NCI-H2107 (cell line): ENCODE data around the gene COL4A3.
"Not testable (repeated sequence)": the region's sequence is repeated elsewhere in the genome, so short reads cannot be mapped to it uniquely, and the experiment has no call there.

Experiments
- DNase-seq: peaks from one replicate; lab custom pipeline; 2025; lab: John Stamatoyannopoulos, UW

The COL4A3 gene

DNA sequence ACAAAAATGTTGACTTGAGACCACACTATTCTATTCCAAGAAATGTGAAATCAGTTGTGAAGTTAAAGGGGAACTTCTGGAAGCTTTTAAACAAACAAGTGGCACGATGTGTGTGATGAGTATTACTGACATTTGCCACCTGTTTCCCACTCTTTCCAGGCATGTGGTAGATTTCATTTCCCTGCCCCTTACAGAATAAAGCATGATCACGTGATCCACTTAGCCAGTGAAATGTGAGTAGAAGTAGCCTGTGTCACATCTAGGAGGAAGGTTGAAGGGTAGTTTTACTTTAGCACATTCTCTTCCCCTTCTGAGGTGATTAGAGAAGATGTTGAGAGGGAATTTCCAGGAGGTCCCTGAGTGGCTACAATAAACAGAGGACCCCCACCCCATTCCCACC lies 4.3 kb upstream of the COL4A3 start:
- DNase-seq = no peak

DNA sequence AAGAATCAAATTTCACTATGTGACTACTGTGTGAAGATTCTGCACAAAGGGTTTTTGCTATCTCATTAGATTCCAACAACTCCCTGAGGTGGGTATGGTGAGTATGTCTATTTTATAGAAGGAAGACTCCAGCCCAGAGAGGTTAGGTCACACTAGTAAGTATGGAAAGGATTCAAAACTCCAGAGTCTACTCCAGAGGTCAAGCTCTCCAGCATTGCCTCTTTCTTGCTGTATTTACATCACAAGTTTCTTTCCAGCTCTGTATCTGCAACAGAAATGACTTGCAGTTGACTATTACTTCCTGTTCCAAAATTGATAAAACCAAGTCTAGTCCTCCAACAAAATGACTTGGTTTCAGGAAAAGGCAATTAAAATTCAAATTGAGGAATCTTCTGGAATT lies 2.5 kb upstream of the COL4A3 start:
- DNase-seq = no peak

DNA sequence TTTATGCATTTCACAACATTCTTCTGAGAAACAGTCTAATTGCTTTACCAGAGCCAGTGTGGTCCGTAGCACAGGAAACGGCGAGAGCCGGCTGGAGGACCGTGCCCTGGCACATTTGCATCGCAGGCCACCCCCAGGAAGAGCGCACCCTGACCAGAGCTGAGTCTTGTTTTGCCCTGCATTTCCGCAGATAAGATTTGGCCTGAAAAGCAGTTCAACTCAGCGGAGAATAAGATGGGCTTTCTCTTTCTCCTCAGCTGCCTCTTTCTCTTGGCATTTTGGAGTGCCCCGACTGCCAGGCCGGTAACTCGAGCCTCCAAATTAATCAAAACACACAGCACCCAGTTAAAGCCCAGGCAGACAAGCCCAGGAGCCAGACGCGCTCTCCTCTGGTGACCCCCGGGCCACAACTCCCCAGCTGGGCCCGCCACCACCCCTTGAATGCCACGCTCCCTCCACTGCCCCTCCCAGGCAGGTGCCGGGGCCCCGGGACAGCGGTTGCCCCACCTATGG lies 883 bp upstream of the COL4A3 start:
- no peak for DNase-seq

DNA sequence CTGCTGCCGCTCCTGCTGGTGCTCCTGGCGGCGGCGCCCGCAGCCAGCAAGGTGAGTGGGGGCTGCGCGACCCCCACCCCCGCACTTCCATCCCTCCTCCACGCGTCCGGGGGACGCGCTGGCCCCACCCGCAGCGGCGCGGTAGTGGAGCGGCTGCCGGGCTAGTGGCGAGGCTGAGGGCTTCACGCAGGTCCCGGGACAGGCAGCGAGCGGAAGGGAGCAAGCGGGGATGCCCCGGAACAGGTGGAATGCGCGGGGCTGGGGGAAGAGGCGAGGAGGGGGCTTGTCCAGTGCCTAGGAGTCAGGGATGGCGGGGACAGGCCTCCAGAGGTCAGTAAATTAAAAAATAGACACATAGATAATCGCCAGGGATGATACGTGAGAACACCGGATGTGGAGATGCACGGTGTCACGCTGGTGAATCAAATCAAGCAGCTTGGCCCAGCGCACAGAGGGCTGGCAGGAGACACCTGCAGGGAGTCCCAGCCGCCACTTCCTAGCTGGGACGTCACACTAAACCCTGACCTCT lies 403 bp downstream of the COL4A3 start:
- no peak for DNase-seq

DNA sequence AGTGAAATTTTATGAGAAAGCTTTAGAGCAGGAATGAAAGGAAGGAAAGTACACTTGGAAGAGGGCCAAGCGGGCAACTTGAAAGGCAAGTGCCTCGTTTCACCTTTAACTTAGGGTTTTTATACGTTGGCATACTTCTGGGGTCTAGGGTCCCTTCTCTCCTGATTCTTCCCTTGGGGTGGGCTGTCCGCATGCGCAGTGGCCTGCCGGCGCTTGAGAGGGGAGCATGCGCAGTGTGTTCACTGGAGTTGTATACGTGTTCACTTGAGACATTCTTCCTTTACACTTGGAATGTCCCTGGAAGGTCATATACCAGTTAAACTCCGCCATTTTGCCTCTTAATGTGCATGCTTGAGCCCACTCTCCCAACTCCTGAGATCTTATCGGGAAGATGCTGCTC lies 7.4 kb downstream of the COL4A3 start:
- DNase-seq = not testable (repeated sequence)

DNA sequence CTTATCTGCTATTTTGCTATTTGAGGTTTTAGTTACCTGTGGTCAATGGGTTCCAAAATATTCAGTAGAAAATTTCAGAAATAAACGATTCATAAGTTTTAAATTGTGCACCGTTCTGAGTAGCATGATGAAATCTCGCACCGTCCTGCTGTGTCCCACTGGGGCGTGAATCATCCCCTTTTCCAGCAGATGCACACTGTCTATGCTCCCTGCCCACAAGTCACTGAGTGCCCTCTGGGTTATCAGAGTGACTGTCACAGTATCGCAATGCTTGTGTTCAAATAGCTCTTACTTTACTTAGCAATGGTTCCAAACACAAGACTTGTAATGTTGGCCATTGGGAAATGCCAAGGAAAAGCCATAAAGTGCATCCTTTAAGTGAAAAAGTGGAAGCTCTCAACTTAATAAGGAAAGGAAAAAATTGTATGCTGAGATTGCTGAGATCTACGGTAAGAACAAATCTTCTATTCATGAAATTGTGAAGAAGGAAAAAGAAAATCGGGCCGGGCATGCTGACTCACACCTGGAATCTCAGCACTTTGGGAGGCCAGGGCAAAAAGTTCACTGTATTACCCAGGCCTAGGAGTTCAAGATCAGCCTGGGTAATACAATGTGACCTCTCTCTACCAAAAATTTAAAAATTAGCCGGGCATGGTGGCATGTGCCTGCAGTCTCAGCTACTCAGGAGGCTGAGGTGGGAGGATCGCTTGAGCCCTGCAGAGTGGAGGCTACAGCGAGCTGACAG lies 13.3 kb downstream of the COL4A3 start:
- no peak for DNase-seq

DNA sequence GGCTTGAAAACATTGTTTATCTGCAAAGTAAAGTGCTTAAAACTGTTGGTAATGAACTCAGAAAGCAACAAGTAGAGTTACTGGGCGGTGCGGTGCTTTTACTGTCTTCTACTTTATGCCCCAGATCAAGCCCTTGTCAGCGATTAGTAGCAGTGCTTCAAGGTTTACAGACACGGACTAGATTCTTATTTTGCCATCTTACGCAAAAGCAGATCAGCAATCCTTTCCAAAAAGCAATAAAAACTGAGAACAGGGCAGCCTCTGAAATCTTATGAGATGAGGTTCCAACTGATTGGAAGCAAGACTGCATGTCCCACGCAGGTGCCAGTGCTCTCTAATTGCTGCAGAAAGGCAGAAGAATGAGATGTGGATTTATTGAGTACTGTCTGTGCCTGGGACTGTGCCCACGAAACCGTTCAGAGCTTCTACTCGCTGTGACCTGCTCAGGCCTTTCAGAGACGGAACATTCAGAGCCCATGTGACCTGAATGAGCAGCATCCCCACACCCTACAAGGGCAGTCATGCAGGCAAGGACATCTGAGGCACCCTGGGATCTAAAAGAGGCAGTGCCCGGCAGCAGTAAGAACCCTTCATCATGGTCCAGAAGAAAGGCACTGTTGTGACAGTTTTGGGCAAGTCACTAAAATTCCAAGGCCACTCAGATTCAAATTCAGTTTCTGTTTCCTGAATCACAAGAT lies 15.7 kb downstream of the COL4A3 start:
- no peak for DNase-seq

DNA sequence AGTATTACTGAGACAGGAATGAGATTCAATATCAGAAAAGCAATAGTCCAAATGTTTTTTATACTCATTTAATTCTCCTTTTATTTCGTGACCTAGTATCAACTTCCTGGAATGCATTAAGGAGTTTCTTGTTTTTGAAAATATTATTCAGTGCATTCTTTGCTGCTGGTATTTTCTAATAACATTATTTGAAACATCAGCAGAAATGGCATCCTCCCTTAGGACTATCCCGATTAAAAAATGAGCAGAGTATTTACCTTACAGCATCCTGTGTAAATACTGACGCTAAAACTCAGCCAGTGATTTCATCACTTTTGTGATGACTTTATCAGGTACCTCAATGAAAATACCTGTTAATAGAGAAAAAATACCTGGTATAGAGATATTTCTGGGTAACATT lies 16.3 kb downstream of the COL4A3 start:
- DNase-seq = no peak

DNA sequence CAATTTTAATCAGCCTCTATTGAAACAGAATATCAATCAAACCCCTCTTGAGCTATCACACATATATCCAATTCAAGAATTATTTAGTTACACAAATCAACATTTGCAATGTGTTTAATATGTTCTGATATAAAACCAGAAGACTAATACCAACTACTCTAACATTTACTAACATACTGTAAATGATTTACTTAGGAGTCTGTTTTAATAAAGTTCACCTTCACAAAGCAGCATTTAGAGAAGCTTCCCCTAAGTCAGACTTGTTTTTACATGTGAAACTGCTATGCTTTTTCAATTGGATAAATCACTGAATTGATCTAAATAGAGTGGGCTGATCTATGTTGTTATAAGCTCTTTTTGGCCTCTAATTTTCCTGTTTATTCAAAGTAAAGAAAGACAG lies 18.3 kb downstream of the COL4A3 start:
- no peak for DNase-seq

DNA sequence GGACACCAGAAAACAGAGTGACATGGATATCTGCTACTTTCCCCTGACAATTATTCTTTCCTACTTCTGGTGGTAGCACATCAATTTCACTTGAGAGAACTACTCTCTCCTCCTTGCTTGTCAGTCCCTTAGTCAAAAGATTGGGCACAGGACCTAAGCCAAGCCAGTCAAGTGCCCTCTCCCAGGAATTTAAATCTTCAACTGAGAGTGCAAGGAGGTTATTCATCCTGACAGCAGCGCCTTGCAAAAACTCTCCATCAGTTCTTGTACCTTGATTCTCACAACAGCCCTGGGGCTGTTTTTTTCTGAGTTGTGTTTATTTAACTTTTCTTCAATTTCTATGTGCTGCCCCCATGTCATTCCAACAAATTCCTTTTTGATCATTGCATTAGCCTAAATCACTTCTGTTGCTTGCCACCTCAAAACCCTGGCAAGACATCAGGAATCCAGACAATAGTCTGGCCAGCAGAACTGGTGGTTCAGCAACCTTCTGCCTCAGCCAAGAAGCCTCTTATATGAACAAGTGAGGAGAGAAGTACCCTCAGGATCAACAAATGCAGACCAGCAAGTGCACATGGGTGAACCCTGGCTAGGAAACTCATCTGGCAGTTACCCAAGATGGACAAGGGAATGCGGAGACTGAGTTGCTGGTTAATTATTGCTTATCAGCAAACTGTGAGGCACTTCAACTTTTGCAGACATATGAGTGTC lies 19.4 kb downstream of the COL4A3 start:
- DNase-seq = no peak

DNA sequence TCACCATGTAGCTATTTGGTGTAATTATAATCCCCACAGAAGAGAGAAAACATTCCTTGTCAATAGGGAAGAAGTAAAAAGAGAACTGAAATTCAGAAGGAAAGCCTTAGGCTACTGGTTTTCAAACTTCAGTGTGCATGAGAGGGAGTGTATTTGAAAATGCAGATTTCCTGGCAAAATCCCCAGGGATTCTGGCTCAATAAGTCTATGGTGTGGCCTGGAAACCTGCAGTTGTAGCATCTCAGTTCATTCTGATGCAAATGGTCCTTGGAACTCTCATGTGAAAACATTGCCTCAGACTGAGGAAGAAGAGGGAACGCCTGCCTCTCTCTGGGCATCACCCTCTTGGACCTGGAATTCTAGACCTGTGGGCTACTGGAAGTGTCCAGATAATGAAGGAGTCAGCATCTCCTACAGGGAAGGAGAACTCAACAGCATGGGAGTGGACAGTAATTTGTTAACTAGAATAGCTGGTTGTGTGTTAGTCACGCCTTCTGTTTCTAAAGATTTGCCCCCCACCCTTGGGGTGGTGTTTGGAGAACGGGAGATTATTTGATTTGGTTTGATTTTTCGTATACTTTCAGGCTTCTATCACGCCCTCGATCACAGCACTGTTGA lies 21.3 kb downstream of the COL4A3 start:
- no peak for DNase-seq

DNA sequence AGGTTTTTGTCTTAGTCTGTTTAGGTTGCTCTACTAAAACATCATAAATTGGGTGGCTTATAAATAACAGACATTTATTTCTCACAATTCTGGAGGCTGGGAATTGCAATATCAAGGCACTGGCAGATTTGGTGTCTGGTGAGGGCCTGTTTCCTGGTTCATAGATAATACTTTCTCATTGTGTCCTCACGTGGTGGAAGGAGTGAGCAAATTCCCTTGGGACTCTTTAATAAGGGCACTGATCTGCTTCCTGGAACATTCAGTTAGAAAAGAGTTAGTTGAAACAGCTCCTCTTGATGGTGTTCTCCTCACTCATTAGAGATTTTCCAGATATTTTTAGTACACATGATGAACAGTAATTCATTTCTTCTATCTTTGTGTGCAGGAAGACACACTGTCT lies 22.3 kb downstream of the COL4A3 start:
- DNase-seq = no peak

DNA sequence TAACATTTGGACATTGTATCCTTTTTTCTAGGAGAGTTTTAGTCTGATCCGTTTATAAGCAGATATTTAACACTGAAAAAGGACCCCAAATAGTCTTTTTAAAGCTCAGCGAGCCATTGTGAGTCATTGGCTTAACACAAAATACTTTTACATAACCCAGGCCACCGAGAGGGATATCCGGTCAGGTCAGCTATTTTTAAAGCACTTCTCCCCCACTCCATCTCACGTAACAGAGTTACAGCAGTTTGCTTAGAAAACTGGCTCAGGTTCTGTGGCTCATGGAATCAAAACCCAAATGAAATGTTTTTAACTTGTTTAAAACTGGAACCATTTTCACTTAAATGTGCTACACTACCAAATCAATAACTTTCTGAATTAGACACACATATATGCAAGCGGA lies 23.9 kb downstream of the COL4A3 start:
- no peak for DNase-seq

DNA sequence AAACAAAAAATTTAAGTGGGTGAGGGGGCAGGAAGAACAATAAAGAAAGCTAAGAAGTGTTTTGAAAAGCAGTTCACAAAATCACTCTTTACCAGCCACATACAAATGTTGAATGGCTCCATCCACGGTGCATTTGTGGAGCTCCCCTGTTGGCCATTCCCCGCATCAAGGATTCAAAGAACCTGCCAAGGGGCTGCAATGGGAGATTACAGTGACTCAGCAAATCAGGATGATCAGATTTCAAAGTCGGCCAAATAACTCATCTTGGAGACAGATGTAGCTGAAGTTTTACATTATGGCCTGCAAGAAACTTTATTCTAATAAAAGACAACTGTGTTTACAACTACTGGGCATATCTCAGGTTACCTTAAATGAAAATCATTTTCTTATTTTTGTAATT lies 26.9 kb downstream of the COL4A3 start:
- DNase-seq = no peak

DNA sequence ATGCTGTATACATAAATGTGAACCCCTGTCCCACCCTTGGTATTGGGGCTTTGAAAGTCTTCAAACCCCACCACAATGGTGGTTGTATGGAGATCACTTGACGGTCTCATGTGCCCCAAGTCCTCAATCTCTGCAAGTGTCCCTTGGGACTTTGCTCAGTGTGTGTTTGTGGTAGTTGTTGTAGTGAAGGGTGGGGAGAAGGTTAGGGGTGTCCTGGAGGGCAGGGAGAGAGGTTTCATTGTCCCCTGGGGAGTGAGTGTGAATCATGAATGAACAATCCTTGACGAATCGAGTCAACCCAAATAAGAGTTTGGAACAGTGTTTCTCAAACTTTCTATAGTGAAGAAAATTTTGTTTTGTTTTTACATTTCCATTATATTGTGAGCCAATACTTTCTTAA lies 28.1 kb downstream of the COL4A3 start:
- no peak for DNase-seq

DNA sequence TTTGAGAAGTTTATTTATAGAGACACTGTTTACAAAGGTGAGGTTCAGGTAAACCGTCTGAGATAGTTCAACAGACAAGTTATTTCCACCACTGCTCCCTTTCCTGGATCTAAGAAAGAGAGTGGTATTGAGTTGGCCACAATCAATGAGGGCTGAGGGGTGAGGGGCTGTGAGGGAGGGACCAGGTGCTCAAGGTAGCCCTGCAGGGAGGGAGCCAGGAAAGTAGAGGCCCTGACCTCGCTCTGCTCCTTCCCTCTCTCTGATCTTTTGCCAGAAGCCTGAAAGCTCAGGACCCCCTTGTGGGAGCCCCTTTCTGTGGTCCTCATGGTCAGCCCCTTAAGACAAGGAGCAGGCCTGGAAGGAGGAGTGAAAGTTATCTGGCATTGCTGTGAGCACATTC lies 29.8 kb downstream of the COL4A3 start:
- DNase-seq = no peak

DNA sequence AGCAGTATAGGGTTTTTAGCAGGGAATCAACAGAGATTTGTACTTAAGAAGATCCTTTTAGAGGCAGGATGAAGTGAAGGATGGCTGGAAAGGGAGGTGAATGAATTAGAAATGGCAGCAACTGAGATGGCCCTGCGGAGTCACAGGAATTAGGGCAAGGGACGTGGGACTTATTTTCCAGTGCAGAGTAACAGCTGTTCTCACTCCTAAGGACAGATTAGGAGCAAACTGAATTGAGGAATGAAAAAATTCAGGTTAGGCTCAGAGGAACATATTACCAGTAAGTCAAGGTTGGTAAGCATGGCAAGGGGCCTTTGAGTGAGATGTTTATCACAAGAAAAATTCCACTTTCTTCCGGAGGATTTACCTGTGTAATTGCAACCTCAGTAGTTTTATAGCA lies 34.4 kb downstream of the COL4A3 start:
- DNase-seq = no peak

DNA sequence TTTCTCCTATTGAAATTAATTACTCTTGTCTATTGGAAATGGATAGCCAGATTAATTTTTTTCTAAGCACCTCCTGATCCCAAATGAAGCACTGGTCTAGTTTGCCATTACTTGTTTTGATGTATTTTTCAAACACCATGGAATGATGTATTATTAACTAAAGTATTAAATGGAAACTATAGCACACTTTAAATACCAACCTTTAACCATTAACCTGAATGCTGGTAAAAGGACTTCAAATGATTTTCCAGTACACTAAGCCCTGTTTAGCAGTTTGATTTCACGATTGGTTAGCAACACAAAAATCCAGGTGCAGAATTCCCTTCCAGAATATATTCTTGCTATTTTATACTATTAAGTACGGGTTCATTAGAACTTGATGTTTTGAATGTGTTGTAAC lies 37.3 kb downstream of the COL4A3 start:
- DNase-seq = no peak

DNA sequence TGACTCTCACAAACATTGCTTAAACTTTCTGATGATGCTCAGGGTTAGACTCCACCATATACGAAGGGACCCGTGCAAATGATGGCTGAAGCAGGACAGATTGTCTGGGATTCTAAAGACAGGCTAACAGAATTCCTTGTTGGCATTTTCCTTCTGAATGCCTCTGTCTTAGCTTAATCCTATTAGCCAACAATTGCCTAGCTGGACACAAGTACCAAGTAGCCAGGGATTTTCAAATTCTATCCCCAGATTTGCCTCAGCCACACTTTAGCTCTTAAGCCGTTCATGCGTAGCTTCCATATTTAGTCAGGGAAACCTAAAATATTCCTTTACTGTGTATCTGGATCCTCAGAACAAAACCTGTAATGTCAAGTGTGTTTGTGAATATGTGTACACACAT lies 40.0 kb downstream of the COL4A3 start:
- no peak for DNase-seq

DNA sequence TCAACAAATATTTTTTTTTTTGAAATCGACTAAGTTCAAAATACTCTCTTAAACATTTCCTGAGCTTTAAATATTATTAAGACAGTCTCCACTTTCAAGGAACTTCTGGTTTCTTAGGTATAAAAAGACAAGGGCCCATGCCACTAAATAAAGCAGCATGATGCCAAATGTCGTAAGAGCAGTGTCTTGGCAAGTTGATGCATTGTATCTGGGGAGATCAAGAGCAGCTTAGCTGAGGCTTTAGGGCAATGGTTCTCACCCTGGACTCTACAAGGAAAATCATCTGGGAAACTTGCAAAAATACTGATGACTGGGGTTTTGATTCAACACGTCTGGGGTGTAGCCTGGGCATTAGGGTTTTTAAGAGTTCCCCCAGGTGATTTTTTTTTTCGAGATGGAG lies 41.3 kb downstream of the COL4A3 start:
- DNase-seq = no peak

DNA sequence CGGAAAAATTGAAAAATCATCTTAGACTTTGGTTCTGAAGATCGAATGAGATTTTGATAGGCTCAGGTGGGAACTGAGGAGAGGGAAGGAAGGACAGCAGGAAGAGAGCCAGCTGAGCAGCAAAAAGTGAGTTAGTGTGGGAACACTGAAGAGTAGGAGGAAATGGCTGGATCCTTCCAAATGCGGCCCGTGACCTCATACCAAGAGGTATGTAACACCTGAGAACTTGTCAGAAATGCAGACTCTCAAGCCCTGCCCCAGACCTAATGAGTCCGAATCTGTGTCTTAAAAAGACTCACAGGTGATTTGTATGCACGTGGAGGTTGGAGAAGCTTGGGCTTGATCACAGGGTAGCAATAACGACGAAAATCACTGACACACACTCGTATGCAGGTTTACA lies 42.0 kb downstream of the COL4A3 start:
- DNase-seq = no peak

DNA sequence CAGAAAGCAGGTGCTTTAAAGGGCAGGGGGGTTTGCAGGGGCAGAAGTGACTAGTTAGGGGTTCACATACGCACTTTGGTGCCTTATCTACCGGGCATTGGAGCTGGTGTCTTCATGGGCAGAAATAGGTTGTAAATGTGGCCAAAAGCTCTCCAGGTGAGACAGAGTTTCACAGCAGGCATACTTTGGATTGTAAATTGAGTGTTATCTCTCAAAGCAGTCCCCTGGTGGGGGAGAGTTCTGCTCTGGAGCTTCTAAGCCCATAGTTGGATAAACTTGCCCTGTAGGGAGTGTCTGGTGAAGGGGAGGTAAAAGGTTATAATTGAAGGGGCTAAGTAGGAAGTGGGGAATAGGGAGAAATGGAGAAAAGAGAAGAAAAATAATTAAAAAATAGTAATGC lies 43.1 kb downstream of the COL4A3 start:
- no peak for DNase-seq
